ENCODE measurements around the gene WBP2.
"Not testable (repeated sequence)": the region's sequence is repeated elsewhere in the genome, so short reads cannot be mapped to it uniquely, and the experiment has no call there.

Gene WBP2

GRCh38 chr17:75865404-75866188 is 10.5 kb upstream of the WBP2 start:
- DNase-seq = not testable (repeated sequence)

- not testable (repeated sequence) for DNase-seq
Measured at GRCh38 chr17:75864887-75865286, 9.8 kb upstream of the WBP2 start.

DNA sequence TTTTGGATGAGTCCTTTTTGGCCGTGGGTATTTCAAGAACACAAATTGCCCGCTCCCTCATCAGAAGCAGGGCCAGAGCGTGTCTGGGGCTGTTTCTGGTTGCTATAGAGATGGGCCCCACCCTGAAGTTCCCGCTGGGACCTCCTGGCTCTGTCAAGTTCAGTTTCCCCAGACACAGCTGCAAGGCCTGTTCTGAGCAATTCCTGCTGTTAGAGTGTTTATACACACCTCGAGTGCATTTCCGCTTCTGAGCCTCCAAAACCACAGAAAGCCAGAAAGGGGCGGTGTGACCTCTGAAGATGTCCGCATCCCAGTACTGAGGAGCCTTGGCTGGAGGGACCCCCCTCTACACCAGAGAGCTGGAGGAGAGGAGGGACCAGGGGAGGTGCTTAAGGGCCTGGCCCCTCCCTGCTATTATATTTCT is 9.3 kb upstream of the WBP2 start:
- no peak for DNase-seq

- DNase-seq = no peak
Measured at GRCh38 chr17:75861927-75862317, 6.8 kb upstream of the WBP2 start.

- DNase-seq = not testable (repeated sequence)
Measured at GRCh38 chr17:75859358-75859757, 4.2 kb upstream of the WBP2 start.

- DNase-seq = peak in 6 of 14 donors; percentile 22 to 71 (median 60)
Measured at GRCh38 chr17:75856062-75856756, 1.1 kb upstream of the WBP2 start.

GRCh38 chr17:75854881-75855309 is 240 bp downstream of the WBP2 start:
- DNase-seq = peak in 1 of 14 donors; percentile 86

DNA sequence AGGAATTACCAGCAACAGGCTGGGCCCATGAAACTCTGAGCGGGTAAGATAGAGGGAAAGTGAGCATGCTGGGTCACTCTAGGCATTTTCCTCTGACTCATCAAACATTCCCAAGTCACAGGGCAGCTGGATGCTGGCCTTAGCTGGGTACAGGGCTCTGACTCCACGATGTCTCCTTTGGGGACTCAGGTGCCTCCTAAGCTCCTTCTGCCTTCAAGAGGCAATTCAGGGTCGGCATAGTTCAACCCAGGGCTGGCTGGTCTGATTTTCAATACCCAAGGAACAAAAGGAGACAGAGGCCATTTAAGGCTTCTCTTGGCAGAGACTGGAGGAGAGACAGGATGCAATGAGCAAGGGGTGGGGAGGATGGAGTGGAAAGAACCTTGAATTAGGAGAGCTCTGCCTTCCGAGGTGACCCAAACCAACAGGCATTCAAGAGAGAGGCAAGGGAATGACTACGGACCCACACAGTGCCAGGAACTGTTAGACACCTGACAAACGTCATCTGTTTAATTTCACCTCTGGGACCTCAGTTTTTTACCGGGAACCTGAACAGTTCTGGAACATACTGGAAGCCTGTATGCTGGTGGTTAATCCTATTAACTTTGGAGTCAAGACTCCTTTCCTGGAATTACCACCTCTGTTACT is 910 bp downstream of the WBP2 start:
- DNase-seq = peak in 7 of 14 donors; percentile 25 to 62 (median 43)

- no peak for DNase-seq
Measured at GRCh38 chr17:75853433-75853832, 1.7 kb downstream of the WBP2 start.

DNA sequence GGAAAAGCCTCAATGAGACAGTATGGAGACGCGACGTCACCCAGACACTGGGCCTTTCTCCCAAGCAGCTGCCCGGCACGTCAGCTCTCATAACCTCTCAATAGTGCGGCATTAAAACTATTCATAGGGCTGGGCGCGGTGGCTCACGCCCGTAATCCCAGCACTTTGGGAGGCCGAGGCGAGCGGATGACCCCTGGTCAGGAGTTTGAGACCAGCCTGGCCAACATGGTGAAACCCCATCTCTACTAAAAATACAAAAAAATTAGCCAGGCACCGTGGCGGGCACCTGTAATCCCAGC is 3.5 kb downstream of the WBP2 start:
- DNase-seq = peak in 2 of 14 donors; percentile 51 to 74

GRCh38 chr17:75850928-75851692 is 4.0 kb downstream of the WBP2 start:
- DNase-seq = peak in 11 of 14 donors; percentile 37 to 90 (median 75)

DNA sequence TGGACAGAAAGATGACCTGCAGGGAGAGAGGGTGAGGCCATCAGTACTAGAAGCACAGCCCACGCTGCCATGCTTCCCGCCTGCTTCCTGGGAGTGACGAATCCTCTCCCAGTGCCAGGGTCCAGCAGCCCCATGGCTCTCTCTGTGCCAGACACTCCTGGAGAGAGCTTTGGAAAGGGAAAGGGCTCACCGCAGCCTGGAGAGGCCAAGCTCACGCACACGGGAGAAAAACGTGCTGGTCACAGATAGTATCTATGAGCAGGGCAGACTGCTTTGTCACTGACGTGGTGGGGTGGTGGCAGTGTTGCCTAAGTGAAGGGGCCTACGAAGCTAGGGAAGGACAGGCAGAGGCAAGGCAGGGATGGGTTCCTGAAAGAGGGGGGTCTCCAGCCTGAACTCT is 5.4 kb downstream of the WBP2 start:
- peak in 2 of 14 donors; percentile 26 to 61 for DNase-seq

- DNase-seq = peak in 1 of 14 donors; percentile 70
Measured at GRCh38 chr17:75849279-75849646, 5.9 kb downstream of the WBP2 start.

- peak in 11 of 14 donors; percentile 29 to 91 (median 75) for DNase-seq
Measured at GRCh38 chr17:75848523-75849278, 6.4 kb downstream of the WBP2 start.

DNA sequence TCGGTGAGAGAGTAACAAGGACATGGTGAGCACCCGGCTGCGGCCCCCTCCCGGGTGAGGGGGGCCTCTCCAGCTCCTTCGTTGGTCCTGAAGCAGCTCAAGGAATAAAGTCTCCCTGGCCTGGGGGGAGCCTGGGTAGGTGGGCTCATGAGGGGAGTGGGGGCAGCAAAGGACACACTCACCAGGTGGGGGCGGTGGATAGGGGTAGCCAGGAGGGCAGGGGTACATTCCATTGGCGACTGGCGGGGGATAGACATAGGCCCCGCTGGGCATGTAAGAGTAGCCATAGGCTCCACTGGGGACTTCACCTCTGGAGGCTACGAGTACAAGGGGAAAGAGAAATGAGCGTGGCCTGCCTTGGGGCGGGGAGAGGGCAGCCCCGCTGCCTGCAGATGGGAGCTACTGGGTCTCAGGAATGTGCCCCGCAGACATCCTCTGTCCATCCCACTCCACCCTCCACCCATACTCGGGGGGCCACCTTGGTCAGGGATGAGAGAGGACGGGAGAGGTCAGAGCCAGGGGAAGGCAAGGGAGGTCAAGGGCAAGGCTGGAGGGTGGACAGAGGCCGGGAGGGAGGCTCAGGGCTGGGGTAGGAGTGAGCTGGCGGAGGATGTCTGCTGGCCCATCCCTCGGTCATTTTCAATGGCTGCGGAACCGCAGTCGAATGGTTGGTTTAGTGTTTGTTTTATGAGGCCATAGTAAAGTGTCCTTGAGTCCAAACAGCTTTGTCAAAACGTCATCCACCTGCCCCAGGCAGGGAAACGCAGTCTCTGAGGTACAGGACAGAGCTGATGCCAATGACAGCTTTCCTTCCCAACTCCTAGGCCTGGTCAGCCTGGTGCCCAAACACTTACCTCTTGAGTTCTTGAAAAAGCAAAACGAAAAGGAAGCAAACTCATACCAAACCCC is 7.3 kb downstream of the WBP2 start:
- no peak for DNase-seq

GRCh38 chr17:75846692-75847613 is 8.2 kb downstream of the WBP2 start:
- DNase-seq = no peak

GRCh38 chr17:75845933-75846691 is 9.0 kb downstream of the WBP2 start:
- no peak for DNase-seq

- DNase-seq = peak in 11 of 14 donors; percentile 32 to 87 (median 59)
Measured at GRCh38 chr17:75845058-75845711, 9.9 kb downstream of the WBP2 start.

All from C1 segment of cervical spinal cord (tissue), 14 donors.